HepG2 (cell line): ENCODE measurements around the gene MRPL50. TPM values are rescaled to one million over a fixed set of nuclear protein-coding genes. Genes with fewer than 3 reads are reported as not detected.
A peak's percentile ranks its signal among the peaks of the same experiment; 100 is the strongest.

Experiments used
- CEBPB ChIP-seq: IDR thresholded peaks from 2 replicates; pipeline ENCODE4 v1.6.1; 2011; ENCODE audit warnings: low read depth, low read length, improper control_type of control experiment, borderline replicate concordance
- ELF4 ChIP-seq: sonication (generic); formaldehyde crosslinking; IDR thresholded peaks from 2 replicates; pipeline ENCODE4 v1.5.0; 2020; ENCODE audit warnings: missing genetic modification reagents, mild to moderate bottlenecking, moderate library complexity, borderline replicate concordance
- IKZF4 ChIP-seq: sonication (generic); formaldehyde crosslinking; IDR thresholded peaks from 2 replicates; pipeline ENCODE4 v1.5.1; 2020; ENCODE audit warnings: borderline replicate concordance, mild to moderate bottlenecking, low read depth, missing genetic modification reagents; ENCODE audit errors: not compliant biosample characterization
- IRF2 ChIP-seq: IDR thresholded peaks from 2 replicates; pipeline ENCODE4 v1.6.1; 2018; ENCODE audit warnings: missing genetic modification reagents, missing compliant biosample characterization
- KAT7 ChIP-seq: IDR thresholded peaks from 2 replicates; pipeline ENCODE4 v1.6.1; 2018; ENCODE audit warnings: borderline replicate concordance, missing compliant biosample characterization
- KDM4B ChIP-seq: sonication (generic); formaldehyde crosslinking; IDR thresholded peaks from 2 replicates; pipeline ENCODE4 v1.4.0; 2020; ENCODE audit warnings: missing genetic modification reagents
- KMT2B ChIP-seq: IDR thresholded peaks from 2 replicates; pipeline ENCODE4 v1.6.1; 2016; ENCODE audit warnings: missing genetic modification reagents, missing compliant biosample characterization
- ONECUT2 ChIP-seq: sonication (generic); formaldehyde crosslinking; IDR thresholded peaks from 2 replicates; pipeline ENCODE4 v1.4.0; 2020; ENCODE audit warnings: missing genetic modification reagents
- PAF1 ChIP-seq: IDR thresholded peaks from 2 replicates; pipeline ENCODE4 v1.6.1; 2016; ENCODE audit warnings: missing genetic modification reagents, missing compliant biosample characterization
- PHF5A ChIP-seq: IDR thresholded peaks from one replicate; pipeline ENCODE4 v1.6.1; 2018; ENCODE audit warnings: low read depth, missing genetic modification reagents; ENCODE audit not compliant: unreplicated experiment
- POLR2AphosphoS5 ChIP-seq: IDR thresholded peaks from 2 replicates; pipeline ENCODE4 v1.6.1; 2012; ENCODE audit warnings: low read depth, low read length
- RAD21 ChIP-seq: fragments of 450-650 bp; formaldehyde crosslinking; IDR thresholded peaks from 2 replicates; pipeline ENCODE4 v1.5.0; 2020; ENCODE audit warnings: mild to moderate bottlenecking
- RXRB ChIP-seq: IDR thresholded peaks from 2 replicates; pipeline ENCODE4 v1.6.1; 2016; ENCODE audit warnings: borderline replicate concordance, missing genetic modification reagents, missing compliant biosample characterization
- SAP130 ChIP-seq: IDR thresholded peaks from 2 replicates; pipeline ENCODE4 v1.6.1; 2016; ENCODE audit warnings: low read depth
- SIN3B ChIP-seq: fragments of 150-350 bp; IDR thresholded peaks from 2 replicates; pipeline ENCODE4 v1.6.1; 2014; ENCODE audit warnings: low read length
- SKI ChIP-seq: fragments of 450-650 bp; IDR thresholded peaks from one replicate; pipeline ENCODE4 v1.6.1; 2018; ENCODE audit warnings: mild to moderate bottlenecking; ENCODE audit not compliant: partially characterized antibody
- STAG1 ChIP-seq: sonication (generic); formaldehyde crosslinking; IDR thresholded peaks from 2 replicates; pipeline ENCODE4 v1.4.0; 2020; ENCODE audit warnings: missing genetic modification reagents
- TBP ChIP-seq: sonication (generic); formaldehyde crosslinking; IDR thresholded peaks from 2 replicates; pipeline ENCODE4 v1.5.0; 2020; ENCODE audit warnings: missing genetic modification reagents
- ZNF260 ChIP-seq: sonication (generic); formaldehyde crosslinking; IDR thresholded peaks from 2 replicates; pipeline ENCODE4 v1.4.0; 2020; ENCODE audit warnings: missing genetic modification reagents, low read depth, mild to moderate bottlenecking, borderline replicate concordance
- ZNF331 ChIP-seq: sonication (generic); formaldehyde crosslinking; IDR thresholded peaks from 2 replicates; pipeline ENCODE4 v1.4.0; 2020; ENCODE audit warnings: missing genetic modification reagents
- ZNF558 ChIP-seq: sonication (generic); formaldehyde crosslinking; IDR thresholded peaks from 2 replicates; pipeline ENCODE4 v1.9.0; 2022; ENCODE audit warnings: mild to moderate bottlenecking, missing genetic modification reagents, borderline replicate concordance
- ZNF619 ChIP-seq: sonication (generic); formaldehyde crosslinking; IDR thresholded peaks from 2 replicates; pipeline ENCODE4 v1.4.0; 2020; ENCODE audit warnings: mild to moderate bottlenecking, missing genetic modification reagents
- ZNF703 ChIP-seq: sonication (generic); formaldehyde crosslinking; IDR thresholded peaks from 2 replicates; pipeline ENCODE4 v1.5.1; 2020; ENCODE audit warnings: missing genetic modification reagents, mild to moderate bottlenecking, moderate library complexity, borderline replicate concordance
- ZNF777 ChIP-seq: sonication (generic); formaldehyde crosslinking; IDR thresholded peaks from 2 replicates; pipeline ENCODE4 v1.4.0; 2020; ENCODE audit warnings: missing genetic modification reagents
- ZNF781 ChIP-seq: sonication (generic); formaldehyde crosslinking; IDR thresholded peaks from 2 replicates; pipeline ENCODE4 v1.5.1; 2020; ENCODE audit warnings: borderline replicate concordance, mild to moderate bottlenecking, missing genetic modification reagents; ENCODE audit errors: not compliant biosample characterization
- polyA plus RNA-seq, 8 experiments: library from polyadenylated mRNA; depleted of rRNA in 3 of 8; stranded (reverse) in 7 of 8; unstranded in 1 of 8; fragments of >200 nt; fragmentation: Illumina TruSeq in 4 of 8; extraction: Trizol in 4 of 8; gene quantifications; 2 replicates each; pipeline versions ENCODE4 v1.2.1 to v1.2.3, GENCODE V29; 2011 to 2016; ENCODE audit warnings: low read depth in 4 of 8, missing spikeins in 1 of 8, mixed read lengths in 1 of 8; ENCODE audit not compliant: insufficient read depth in 1 of 8
- total RNA-seq, 5 experiments: library from RNA; depleted of rRNA; stranded (reverse); fragments of >200 nt; fragmentation: Illumina TruSeq; extraction: Trizol; gene quantifications; 2 replicates each; pipeline ENCODE4 v1.2.3, GENCODE V29; 2016; ENCODE audit warnings: low read depth in 1 of 5
- TF ChIP-seq, protein P1 (sequence below): sonication (generic); formaldehyde crosslinking; IDR thresholded peaks from 2 replicates; pipeline ENCODE4 v1.8.0; 2022; ENCODE audit warnings: low read depth, missing genetic modification reagents
- TF ChIP-seq, protein P2 (sequence below): IDR thresholded peaks from 2 replicates; pipeline ENCODE4 v1.6.1; 2016; ENCODE audit warnings: control low read depth

MRPL50 gene
- total and polyA plus RNA-seq, 2 of the 13 experiments (the other 11 are each of a cell fraction or from before 2014, with no cell fraction given): 37.1 to 70.0 TPM

DNA sequence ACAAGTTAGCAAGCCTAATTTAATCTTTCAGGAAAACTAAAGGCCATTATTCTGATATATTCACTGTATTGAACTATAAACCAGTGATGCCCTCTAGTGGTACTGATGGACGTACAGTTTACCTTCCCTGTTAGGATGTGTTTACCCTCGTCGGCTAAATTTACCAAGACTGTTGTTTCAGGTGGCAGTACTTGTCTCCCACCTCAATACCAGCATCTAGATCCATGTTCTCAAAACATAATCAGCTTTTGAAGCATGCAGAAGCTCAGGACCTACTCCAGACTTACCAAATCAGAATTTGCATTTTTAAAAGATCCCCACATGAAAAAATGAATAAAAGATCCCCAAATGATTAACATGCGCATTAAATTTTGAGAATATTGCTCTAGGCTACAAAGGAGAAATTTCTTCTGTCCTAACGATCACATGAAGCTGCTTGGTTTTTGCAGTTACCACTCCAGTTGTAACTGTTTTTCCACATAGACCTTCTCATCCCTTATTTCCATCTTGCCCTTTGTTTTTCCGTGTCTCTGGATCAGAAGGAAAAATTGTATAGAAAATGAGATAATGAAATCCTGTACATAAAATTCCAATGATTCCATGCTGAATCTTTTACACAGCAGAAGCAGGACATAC lies 10.4 kb downstream of the MRPL50 start (continued):
- TF ChIP-seq, protein P1, sequence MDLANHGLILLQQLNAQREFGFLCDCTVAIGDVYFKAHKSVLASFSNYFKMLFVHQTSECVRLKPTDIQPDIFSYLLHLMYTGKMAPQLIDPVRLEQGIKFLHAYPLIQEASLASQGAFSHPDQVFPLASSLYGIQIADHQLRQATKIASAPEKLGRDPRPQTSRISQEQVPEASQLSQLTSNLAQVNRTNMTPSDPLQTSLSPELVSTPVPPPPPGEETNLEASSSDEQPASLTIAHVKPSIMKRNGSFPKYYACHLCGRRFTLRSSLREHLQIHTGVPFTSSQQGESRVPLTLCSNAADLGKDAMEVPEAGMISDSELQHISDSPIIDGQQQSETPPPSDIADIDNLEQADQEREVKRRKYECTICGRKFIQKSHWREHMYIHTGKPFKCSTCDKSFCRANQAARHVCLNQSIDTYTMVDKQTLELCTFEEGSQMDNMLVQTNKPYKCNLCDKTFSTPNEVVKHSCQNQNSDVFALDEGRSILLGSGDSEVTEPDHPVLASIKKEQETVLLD (CRISPR knock-in tag): no peak
- TF ChIP-seq ZNF558 (no peak), SIN3B (no peak), ELF4 (0 out of 2 replicates have a peak, but pooled peaks have one; percentile 19), RXRB (CRISPR knock-in tag) (peak; percentile 65), ZNF703 (CRISPR knock-in tag) (no peak), POLR2AphosphoS5 (no peak; the same call in 1 of the 2 replicates), IKZF4 (no peak), ZNF260 (CRISPR knock-in tag) (no peak), RAD21 (CRISPR knock-in tag) (peak; percentile 81), IRF2 (CRISPR knock-in tag) (peak; percentile 66; the same call in 1 of the 2 replicates), SAP130 (CRISPR knock-in tag) (peak; percentile 49), ZNF777 (CRISPR knock-in tag) (no peak), ZNF619 (CRISPR knock-in tag) (no peak), PHF5A (CRISPR knock-in tag) (no peak), SKI (no peak), ZNF781 (no peak), STAG1 (peak; percentile 90), TBP (CRISPR knock-in tag) (no peak), ZNF331 (CRISPR knock-in tag) (0 out of 2 replicates have a peak, but pooled peaks have one; percentile 40), KDM4B (CRISPR knock-in tag) (0 out of 2 replicates have a peak, but pooled peaks have one; percentile 31), KMT2B (CRISPR knock-in tag) (no peak; the same call in 1 of the 2 replicates), PAF1 (CRISPR knock-in tag) (peak; percentile 85; the same call in 1 of the 2 replicates), KAT7 (CRISPR knock-in tag) (peak; percentile 32; the same call in 1 of the 2 replicates), ONECUT2 (CRISPR knock-in tag) (no peak), CEBPB (no peak)
- TF ChIP-seq, protein P2, sequence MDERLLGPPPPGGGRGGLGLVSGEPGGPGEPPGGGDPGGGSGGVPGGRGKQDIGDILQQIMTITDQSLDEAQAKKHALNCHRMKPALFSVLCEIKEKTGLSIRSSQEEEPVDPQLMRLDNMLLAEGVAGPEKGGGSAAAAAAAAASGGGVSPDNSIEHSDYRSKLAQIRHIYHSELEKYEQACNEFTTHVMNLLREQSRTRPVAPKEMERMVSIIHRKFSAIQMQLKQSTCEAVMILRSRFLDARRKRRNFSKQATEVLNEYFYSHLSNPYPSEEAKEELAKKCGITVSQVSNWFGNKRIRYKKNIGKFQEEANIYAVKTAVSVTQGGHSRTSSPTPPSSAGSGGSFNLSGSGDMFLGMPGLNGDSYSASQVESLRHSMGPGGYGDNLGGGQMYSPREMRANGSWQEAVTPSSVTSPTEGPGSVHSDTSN (CRISPR knock-in tag): no peak
